Stomach (tissue), 9 donors: Measurements from ENCODE around the gene ZNF688. TPM values are rescaled to one million over a fixed set of nuclear protein-coding genes. Genes with fewer than 3 reads are reported as not detected.
A peak's percentile ranks its signal among the peaks of the same experiment; 100 is the strongest.

ENCODE experiments used
- DNase-seq, 2 donors: peaks; one replicate each; pipeline versions ENCODE4 v3.0.0 to v3.0.0-alpha.2; 2013 to 2019
- H3K27ac ChIP-seq, 5 donors: fragments of 200-600 bp in 4 of 5; sonication (generic) in 4 of 5; one replicate each; pipeline ENCODE4 v1.5.1; 2013 to 2019; ENCODE audit warnings: mild to moderate bottlenecking in 1 of 5, moderate library complexity in 1 of 5
- H3K27me3 ChIP-seq, 3 donors: fragments of 200-600 bp; sonication (generic); one replicate each; pipeline ENCODE4 v1.5.1; 2017 to 2019; ENCODE audit warnings: mixed run types in 1 of 3
- H3K36me3 ChIP-seq, 4 donors: fragments of 200-600 bp; sonication (generic); 1 replicate in 3 of 4; 2 replicates in 1 of 4; pipeline ENCODE4 v1.5.1; 2016 to 2019
- H3K4me1 ChIP-seq, 4 donors: fragments of 200-600 bp; sonication (generic); one replicate each; pipeline ENCODE4 v1.5.1; 2016 to 2019
- H3K4me3 ChIP-seq, 4 donors: fragments of 200-600 bp; sonication (generic) in 3 of 4; one replicate each; pipeline ENCODE4 v1.5.1; 2016 to 2019; ENCODE audit warnings: mild to moderate bottlenecking in 1 of 4
- H3K9me3 ChIP-seq, 4 donors: fragments of 200-600 bp; sonication (generic); one replicate each; pipeline ENCODE4 v1.5.1; 2016 to 2019
- CTCF ChIP-seq, 7 experiments: fragments of 450-650 bp in 4 of 7; fragments of 200-600 bp in 3 of 7; sonication (generic) in 3 of 7; IDR thresholded peaks; one replicate each; pipeline ENCODE4 v1.5.1; 2016 to 2019; ENCODE audit warnings: antibody characterized with exemption in 7 of 7, control low read depth in 2 of 7, mild to moderate bottlenecking in 1 of 7
- EP300 ChIP-seq: sonication (generic); formaldehyde crosslinking; IDR thresholded peaks from one replicate; pipeline ENCODE4 v1.6.1; 2017; ENCODE audit warnings: antibody characterized with exemption
- POLR2A ChIP-seq, 4 donors: fragments of 450-650 bp; IDR thresholded peaks; one replicate each; pipeline ENCODE4 v1.6.1; 2016; ENCODE audit warnings: antibody characterized with exemption in 4 of 4, control low read depth in 2 of 4, mild to moderate bottlenecking in 1 of 4, moderate library complexity in 1 of 4
- POLR2AphosphoS5 ChIP-seq, 3 donors: sonication (generic); formaldehyde crosslinking; IDR thresholded peaks; one replicate each; pipeline ENCODE4 v1.6.1; 2016; ENCODE audit warnings: antibody characterized with exemption in 3 of 3
- WGBS, 5 donors: extraction: QIAGEN DNeasy Blood & Tissue Kit in 3 of 5; methylation state at CpG; one replicate each; pipeline versions ENCODE4 v1.1.5 to v1.1.7; 2013 to 2018; 5-methylcytosine and 5-hydroxymethylcytosine counted together
- intact Hi-C: fragments of 100-400 bp; cut with DNase I; formaldehyde crosslinking; loops from one replicate; pipeline ENCODE4 v1.15.1; 2023; ENCODE audit warnings: low total_unique reads
- polyA plus RNA-seq, 3 donors: library from polyadenylated mRNA; stranded (reverse); fragments of 200-250 nt; gene quantifications; one replicate each; pipeline ENCODE4 v1.2.3, GENCODE V29; 2013
- total RNA-seq, 5 donors: library from RNA; depleted of rRNA; stranded (reverse); fragments of >200 nt; gene quantifications; one replicate each; pipeline versions ENCODE4 v1.1.0 to v1.2.3, GENCODE V29; 2014 to 2016
- donor health status: healthy with polysubstance abuse.
- donor health status: Bipolar disorder and iron deficiency.
- donor health status: healthy.

Gene ZNF688
- total and polyA plus RNA-seq, 8 donors: 9.4 to 123 (median 22.0) TPM

- intact Hi-C loops: no loop called here
- Histone ChIP-seq H3K27ac (no peak overlapping the region), H3K27me3 (no peaks in the 10 kb centered on the region), H3K9me3 (no peaks in the 10 kb centered on the region), H3K36me3 (peaks cover 32 to 63% (median 62%) of the 10 kb centered on the region in 4 donors), H3K4me3 (no peak overlapping the region), H3K4me1 (peaks cover 0 to 27% (median 8%) of the 10 kb centered on the region in 4 donors)
- WGBS, 5 donors: 86 to 96% (median 91%) methylated on average over 7 of the region's 7 CpGs
- no peak for DNase-seq
- no peak for TF ChIP-seq CTCF (IDR thresholded peaks at IDR 0.05)
- TF ChIP-seq EP300: no peak
- TF ChIP-seq POLR2A (IDR thresholded peaks at IDR 0.05): no peak
- no peak for TF ChIP-seq POLR2AphosphoS5 (IDR thresholded peaks at IDR 0.05)
Measured at GRCh38 chr16:30603945-30604315, 32.4 kb upstream of the ZNF688 start.

GRCh38 chr16:30602616-30603277 lies 31.2 kb upstream of the ZNF688 start:
- Histone ChIP-seq H3K4me1 (peaks cover 0 to 16% (median 3%) of the 10 kb centered on the region in 4 donors), H3K4me3 (no peak overlapping the region), H3K36me3 (peaks cover 30 to 59% (median 58%) of the 10 kb centered on the region in 4 donors), H3K27me3 (no peaks in the 10 kb centered on the region), H3K9me3 (no peaks in the 10 kb centered on the region), H3K27ac (peak overlapping the region in 2 of 5 donors; percentile 20 to 37)
- peak in 1 of 2 donors; percentile 22 for DNase-seq
- WGBS, 5 donors: 58 to 83% (median 68%) methylated on average over 4 of the region's 4 CpGs
- TF ChIP-seq CTCF (IDR thresholded peaks at IDR 0.05) (no peak), POLR2AphosphoS5 (IDR thresholded peaks at IDR 0.05) (no peak), EP300 (no peak), POLR2A (IDR thresholded peaks at IDR 0.05) (no peak)
- intact Hi-C loops: no loop called here

DNA sequence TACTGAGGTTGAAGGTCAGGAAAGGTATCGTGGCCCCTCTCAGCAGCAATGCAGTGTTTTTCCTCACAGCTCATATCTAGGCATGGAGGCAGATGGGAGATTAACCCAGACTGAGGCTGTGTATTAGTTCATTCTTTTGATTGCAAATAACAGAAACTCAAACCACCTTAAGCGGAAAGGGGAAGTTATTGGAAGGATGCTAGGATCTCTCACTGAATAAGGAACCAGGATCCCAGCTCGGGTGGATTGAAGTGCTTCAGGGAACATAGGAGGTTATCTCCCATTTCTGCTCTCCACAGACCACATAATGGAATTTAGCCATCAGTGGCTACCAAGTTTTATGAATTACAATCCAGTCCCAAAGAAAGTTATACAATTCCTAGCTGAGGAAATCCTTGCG lies 30.5 kb upstream of the ZNF688 start:
- 76 to 83% (median 78%) methylated on average over 4 of the region's 4 CpGs for WGBS, 5 donors
- intact Hi-C loops: no loop called here

GRCh38 chr16:30600929-30601328 lies 29.4 kb upstream of the ZNF688 start:
- H3K9me3 ChIP-seq: no peaks in the 10 kb centered on the region
- whole genome bisulfite sequencing, 5 donors: 92 to 100% (median 96%) methylated on average over 2 of the region's 2 CpGs
- H3K36me3 ChIP-seq: peaks cover 24 to 41% (median 40%) of the 10 kb centered on the region in 4 donors
- H3K4me1 ChIP-seq: peaks cover 0 to 10% (median 0%) of the 10 kb centered on the region in 4 donors
- intact Hi-C loops: no loop called here
- no peak for DNase-seq
- TF ChIP-seq EP300 (no peak), POLR2A (IDR thresholded peaks at IDR 0.05) (no peak), POLR2AphosphoS5 (IDR thresholded peaks at IDR 0.05) (no peak), CTCF (IDR thresholded peaks at IDR 0.05) (no peak)
- H3K27ac ChIP-seq: no peak overlapping the region
- H3K4me3 ChIP-seq: no peak overlapping the region
- no peaks in the 10 kb centered on the region for H3K27me3 ChIP-seq

More for the DNA sequence above, 30.5 kb upstream of the ZNF688 start:
- Histone ChIP-seq H3K4me1 (peaks cover 0 to 10% (median 0%) of the 10 kb centered on the region in 4 donors), H3K9me3 (no peaks in the 10 kb centered on the region), H3K36me3 (peaks cover 24 to 51% (median 50%) of the 10 kb centered on the region in 4 donors), H3K27me3 (no peaks in the 10 kb centered on the region), H3K4me3 (no peak overlapping the region), H3K27ac (peak overlapping the region in 1 of 5 donors; percentile 37)
- no peak for DNase-seq
- no peak for TF ChIP-seq CTCF (IDR thresholded peaks at IDR 0.05)
- TF ChIP-seq POLR2AphosphoS5 (IDR thresholded peaks at IDR 0.05): no peak
- no peak for TF ChIP-seq EP300
